Thyroid gland (tissue), 4 donors: ENCODE results near the gene KRT74. TPM values are rescaled to one million over a fixed set of nuclear protein-coding genes. Genes with fewer than 3 reads are reported as not detected.
A peak's percentile ranks its signal among the peaks of the same experiment; 100 is the strongest.

ENCODE experiments used
- DNase-seq, 2 donors: peaks; one replicate each; pipeline ENCODE4 v3.0.0-alpha.2; 2019
- H3K27ac ChIP-seq, 3 donors: fragments of 200-600 bp; sonication (generic); 1 replicate in 2 of 3; 2 replicates in 1 of 3; pipeline ENCODE4 v1.5.1; 2016 to 2019; ENCODE audit warnings: mild to moderate bottlenecking in 1 of 3, moderate library complexity in 1 of 3
- H3K27me3 ChIP-seq: fragments of 200-600 bp; sonication (generic); one replicate; pipeline ENCODE4 v1.5.1; 2019
- H3K36me3 ChIP-seq, 2 donors: fragments of 200-600 bp; sonication (generic); one replicate each; pipeline ENCODE4 v1.5.1; 2016 to 2019
- H3K4me1 ChIP-seq, 2 donors: fragments of 200-600 bp; sonication (generic); one replicate each; pipeline ENCODE4 v1.5.1; 2017 to 2019
- H3K4me3 ChIP-seq, 3 donors: fragments of 200-600 bp; sonication (generic); replicated peaks in 1 of 3; 1 replicate in 2 of 3; 2 replicates in 1 of 3; pipeline ENCODE4 v1.5.1; 2016; ENCODE audit warnings: mild to moderate bottlenecking in 1 of 3
- H3K9me3 ChIP-seq: fragments of 200-600 bp; sonication (generic); one replicate; pipeline ENCODE4 v1.5.1; 2017
- POLR2A ChIP-seq, 2 donors: fragments of 450-650 bp; IDR thresholded peaks; one replicate each; pipeline ENCODE4 v1.6.1; 2017; ENCODE audit warnings: antibody characterized with exemption in 2 of 2, mild to moderate bottlenecking in 2 of 2, moderate library complexity in 1 of 2
- whole genome bisulfite sequencing, 2 donors: methylation state at CpG; one replicate each; pipeline ENCODE4 v1.1.5; 2017; 5-methylcytosine and 5-hydroxymethylcytosine counted together
- intact Hi-C: fragments of 100-400 bp; cut with DNase I; formaldehyde crosslinking; loops from one replicate; pipeline ENCODE4 v1.15.1; 2023
- total RNA-seq, 4 donors: library from RNA; depleted of rRNA; stranded (reverse); fragments of >200 nt; gene quantifications; one replicate each; pipeline ENCODE4 v1.2.3, GENCODE V29; 2016
- TF ChIP-seq, protein P1 (sequence below), 6 experiments: fragments of 200-600 bp in 3 of 6; fragments of 450-650 bp in 3 of 6; sonication (generic) in 3 of 6; IDR thresholded peaks; one replicate each; pipeline ENCODE4 v1.5.1; 2016 to 2019; ENCODE audit warnings: antibody characterized with exemption in 6 of 6, mild to moderate bottlenecking in 2 of 6, inconsistent platforms in 1 of 6, moderate library complexity in 1 of 6

Gene KRT74
- total RNA-seq, 4 donors from 2014 or later: not detected

DNA sequence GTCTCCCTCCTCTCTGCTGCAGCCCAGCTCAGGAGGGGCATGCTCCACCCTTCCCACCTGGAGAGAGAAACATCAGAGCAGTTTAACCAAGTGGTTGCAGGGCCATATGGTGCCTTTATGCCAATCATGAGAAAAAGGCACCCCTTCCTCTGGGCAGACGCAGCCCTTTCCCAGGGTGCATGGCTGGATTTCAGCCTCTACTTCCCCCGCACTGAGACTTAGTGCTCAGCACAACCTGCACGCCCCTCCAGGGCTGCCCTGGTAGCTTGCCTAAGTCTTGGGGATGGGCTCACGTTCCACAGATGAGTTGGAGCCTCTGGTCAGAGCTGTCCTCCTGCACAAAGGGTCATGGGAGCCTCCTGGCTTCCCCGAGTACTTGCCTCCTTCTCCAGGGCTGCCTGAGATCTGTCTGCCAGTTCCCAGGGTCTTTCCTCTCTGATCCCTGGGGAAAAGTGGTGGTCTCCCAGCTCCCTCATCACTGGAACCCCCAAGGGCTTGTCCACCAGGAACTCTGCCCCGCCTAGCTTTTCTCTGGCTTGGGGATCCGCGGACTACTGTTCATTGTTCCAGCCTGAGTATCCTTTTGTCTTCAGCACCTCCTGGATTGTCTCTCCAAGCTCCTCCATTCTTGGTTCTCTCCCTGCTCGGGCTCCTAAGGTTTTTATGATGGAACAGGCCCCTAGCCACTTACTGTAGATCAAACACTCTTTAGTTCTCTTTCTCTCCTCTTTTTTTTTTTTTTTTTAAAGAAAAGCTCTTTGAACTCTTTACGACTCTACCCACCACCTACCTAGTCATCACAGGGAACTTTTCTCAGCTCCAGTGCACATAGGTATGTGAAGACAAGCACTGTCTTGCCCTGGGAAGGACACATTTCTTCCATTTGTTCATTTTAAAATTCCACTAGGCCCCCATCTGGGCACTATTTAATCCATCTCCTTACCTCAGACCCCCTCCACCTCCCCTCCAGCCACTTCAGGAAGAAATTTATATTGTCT is 6.1 kb upstream of the KRT74 start:
- intact Hi-C loops: loop anchor here (5.0 kb wide), 1 partner anchor 288 kb away; no protein-coding TSS in a partner anchor
- Histone ChIP-seq H3K27me3 (no peaks in the 10 kb centered on the region), H3K4me1 (peaks cover 8 to 18% of the 10 kb centered on the region in 2 donors), H3K27ac (peak overlapping the region in 1 of 3 donors; percentile 24), H3K36me3 (no peaks in the 10 kb centered on the region), H3K9me3 (no peaks in the 10 kb centered on the region), H3K4me3 (no peak overlapping the region)
- no peak for DNase-seq
- TF ChIP-seq, protein P1, sequence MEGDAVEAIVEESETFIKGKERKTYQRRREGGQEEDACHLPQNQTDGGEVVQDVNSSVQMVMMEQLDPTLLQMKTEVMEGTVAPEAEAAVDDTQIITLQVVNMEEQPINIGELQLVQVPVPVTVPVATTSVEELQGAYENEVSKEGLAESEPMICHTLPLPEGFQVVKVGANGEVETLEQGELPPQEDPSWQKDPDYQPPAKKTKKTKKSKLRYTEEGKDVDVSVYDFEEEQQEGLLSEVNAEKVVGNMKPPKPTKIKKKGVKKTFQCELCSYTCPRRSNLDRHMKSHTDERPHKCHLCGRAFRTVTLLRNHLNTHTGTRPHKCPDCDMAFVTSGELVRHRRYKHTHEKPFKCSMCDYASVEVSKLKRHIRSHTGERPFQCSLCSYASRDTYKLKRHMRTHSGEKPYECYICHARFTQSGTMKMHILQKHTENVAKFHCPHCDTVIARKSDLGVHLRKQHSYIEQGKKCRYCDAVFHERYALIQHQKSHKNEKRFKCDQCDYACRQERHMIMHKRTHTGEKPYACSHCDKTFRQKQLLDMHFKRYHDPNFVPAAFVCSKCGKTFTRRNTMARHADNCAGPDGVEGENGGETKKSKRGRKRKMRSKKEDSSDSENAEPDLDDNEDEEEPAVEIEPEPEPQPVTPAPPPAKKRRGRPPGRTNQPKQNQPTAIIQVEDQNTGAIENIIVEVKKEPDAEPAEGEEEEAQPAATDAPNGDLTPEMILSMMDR (IDR thresholded peaks at IDR 0.05): no peak
- TF ChIP-seq POLR2A (IDR thresholded peaks at IDR 0.05): no peak
- WGBS, 2 donors: 75 to 76% methylated on average over 9 to 10 of the region's 10 CpGs

DNA sequence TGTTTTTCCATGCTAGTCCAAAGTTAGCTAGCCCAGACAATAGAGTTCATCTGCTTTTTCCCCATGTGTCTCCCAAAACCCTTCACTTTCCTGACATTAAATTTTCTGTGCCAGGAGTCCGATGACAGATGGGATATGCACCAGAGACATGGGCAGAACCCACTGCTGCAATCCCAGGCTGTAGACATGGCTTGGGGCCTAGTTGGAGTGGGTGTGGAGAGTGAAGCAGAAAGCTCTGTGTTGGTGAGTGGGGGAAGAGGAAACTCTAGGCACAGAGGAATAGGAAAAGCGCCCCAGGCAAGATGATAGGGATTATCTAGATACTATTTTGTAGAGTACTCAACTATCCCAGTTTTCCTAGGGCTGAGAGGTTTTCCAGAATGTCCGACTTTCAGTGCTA is 4.8 kb upstream of the KRT74 start:
- Histone ChIP-seq H3K4me1 (peaks cover 8 to 18% of the 10 kb centered on the region in 2 donors), H3K36me3 (no peaks in the 10 kb centered on the region), H3K9me3 (no peaks in the 10 kb centered on the region), H3K27me3 (no peaks in the 10 kb centered on the region), H3K4me3 (no peak overlapping the region), H3K27ac (no peak overlapping the region)
- 85 to 92% methylated on average over 3 of the region's 3 CpGs for WGBS, 2 donors
- DNase-seq: no peak
- intact Hi-C loops: no loop called here
- TF ChIP-seq, protein P1 (IDR thresholded peaks at IDR 0.05): no peak
- no peak for TF ChIP-seq POLR2A (IDR thresholded peaks at IDR 0.05)

DNA sequence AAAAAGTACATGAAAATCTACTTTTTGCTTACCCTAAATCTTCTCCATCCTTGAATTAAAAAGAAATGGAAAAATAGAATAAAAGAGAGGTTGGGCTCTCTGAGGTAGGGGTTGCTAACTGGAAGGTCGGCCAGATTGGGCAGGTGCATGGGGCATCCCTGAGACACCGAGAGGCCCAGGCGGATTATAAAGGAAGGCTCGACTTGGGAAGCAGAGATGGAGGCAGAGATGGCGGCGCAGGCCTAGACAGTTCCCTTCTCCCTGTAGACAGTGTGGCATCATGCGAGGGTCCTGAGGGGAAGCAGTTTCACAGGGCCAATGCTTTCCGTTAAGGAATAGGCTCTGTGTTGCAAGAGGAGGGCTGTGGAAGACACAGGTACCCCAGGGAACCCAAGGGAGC is 3.7 kb upstream of the KRT74 start:
- H3K4me1 ChIP-seq: peaks cover 8 to 18% of the 10 kb centered on the region in 2 donors
- no peaks in the 10 kb centered on the region for H3K36me3 ChIP-seq
- 94% methylated on average over 8 of the region's 8 CpGs for WGBS, 2 donors
- no peaks in the 10 kb centered on the region for H3K27me3 ChIP-seq
- H3K9me3 ChIP-seq: no peaks in the 10 kb centered on the region
- H3K4me3 ChIP-seq: no peak overlapping the region
- TF ChIP-seq, protein P1 (IDR thresholded peaks at IDR 0.05): no peak
- TF ChIP-seq POLR2A (IDR thresholded peaks at IDR 0.05): no peak
- intact Hi-C loops: no loop called here
- H3K27ac ChIP-seq: no peak overlapping the region
- no peak for DNase-seq

DNA sequence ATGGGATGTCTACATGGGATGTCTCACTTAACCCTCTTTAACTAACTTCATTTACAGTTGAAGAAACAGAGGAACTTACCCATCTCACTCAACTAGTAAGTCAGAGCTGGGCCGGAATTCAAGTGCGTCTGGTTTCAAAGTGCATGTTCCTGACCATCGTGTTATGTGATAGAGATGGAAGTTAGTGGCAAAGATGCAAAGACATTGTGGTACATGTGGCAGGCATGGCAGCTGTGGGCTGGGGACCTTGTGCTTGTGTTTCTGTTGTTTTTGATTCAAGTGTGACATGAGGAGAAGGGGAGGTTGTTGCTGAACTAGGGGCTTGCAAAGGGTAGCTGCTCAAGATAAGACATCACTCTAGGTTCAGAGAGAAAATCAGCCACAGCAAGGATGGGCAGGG is 2.3 kb upstream of the KRT74 start:
- Histone ChIP-seq H3K36me3 (no peaks in the 10 kb centered on the region), H3K4me1 (peaks cover 8 to 18% of the 10 kb centered on the region in 2 donors), H3K27me3 (no peaks in the 10 kb centered on the region), H3K9me3 (no peaks in the 10 kb centered on the region), H3K4me3 (no peak overlapping the region), H3K27ac (no peak overlapping the region)
- intact Hi-C loops: no loop called here
- TF ChIP-seq, protein P1 (IDR thresholded peaks at IDR 0.05): no peak
- TF ChIP-seq POLR2A (IDR thresholded peaks at IDR 0.05): no peak
- 98 to 99% methylated on average over 3 of the region's 3 CpGs for WGBS, 2 donors
- DNase-seq: no peak

DNA sequence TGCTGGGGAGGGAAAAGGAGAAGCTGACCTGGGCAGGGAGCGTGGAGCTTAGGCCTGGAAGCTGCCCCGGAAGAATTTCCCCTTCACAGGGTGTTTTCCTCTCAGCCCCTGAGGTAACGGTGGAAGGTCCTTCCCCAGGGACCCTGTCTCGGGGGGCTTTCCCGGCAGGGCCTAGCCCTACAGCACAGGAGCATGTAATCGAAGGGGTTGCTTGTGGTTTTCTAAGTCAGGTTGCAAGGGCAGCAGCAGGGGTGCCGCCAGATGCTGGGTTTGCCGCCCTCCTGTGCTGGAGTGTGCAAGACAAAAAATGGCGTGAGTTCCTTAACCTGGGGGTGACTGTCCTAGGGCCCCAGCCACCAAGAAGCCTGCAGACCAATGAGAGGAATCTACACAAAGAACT is 1.6 kb upstream of the KRT74 start:
- TF ChIP-seq, protein P1 (IDR thresholded peaks at IDR 0.05): no peak
- TF ChIP-seq POLR2A (IDR thresholded peaks at IDR 0.05): no peak
- Histone ChIP-seq H3K27ac (no peak overlapping the region), H3K4me3 (no peak overlapping the region), H3K27me3 (no peaks in the 10 kb centered on the region), H3K4me1 (peaks cover 6 to 14% of the 10 kb centered on the region in 2 donors), H3K36me3 (no peaks in the 10 kb centered on the region), H3K9me3 (no peaks in the 10 kb centered on the region)
- DNase-seq: no peak
- WGBS, 2 donors: 94 to 95% methylated on average over 7 to 9 of the region's 9 CpGs
- intact Hi-C loops: no loop called here
